SK-N-SH (cell line): ENCODE measurements around the gene TGDS. TPM values are rescaled to one million over a fixed set of nuclear protein-coding genes. Genes with fewer than 3 reads are reported as not detected.
A peak's percentile ranks its signal among the peaks of the same experiment; 100 is the strongest.

Source experiments
- CTCF ChIA-PET: fragments of 300-600, 350-600 bp; formaldehyde crosslinking; extraction: SDS; loops from one replicate; lab custom pipeline; 2021; lab: Yijun Ruan, JAX
- POLR2A ChIA-PET: fragments of 350-600 bp; sonication (Branson Sonifier 250); formaldehyde crosslinking; extraction: SDS; loops from one replicate; lab custom pipeline; 2020; ENCODE audit warnings: antibody characterized with exemption, inconsistent platforms; lab: Yijun Ruan, JAX
- DNase-seq: peaks from one replicate; pipeline ENCODE4 v3.0.0; 2012
- H2AFZ ChIP-seq: fragments of 200-600 bp; sonication (generic); 2 replicates; pipeline ENCODE4 v1.8.1; 2016; ENCODE audit warnings: antibody characterized with exemption, mild to moderate bottlenecking, low read depth
- H3F3A ChIP-seq: fragments of 200-600 bp; sonication (generic); replicated peaks from 2 replicates; pipeline ENCODE3; 2016; ENCODE audit warnings: antibody characterized with exemption, mild to moderate bottlenecking; ENCODE audit not compliant: insufficient read depth
- H3K27ac ChIP-seq, 2 experiments: fragments of 200-500 bp in 1 of 2; fragments of 200-600 bp in 1 of 2; sonication (Bioruptor generic) in 1 of 2; sonication (generic), shearing (Covaris generic) in 1 of 2; 2 replicates each; pipeline versions ENCODE4 v1.5.1 to v1.6.1; 2014 to 2016; ENCODE audit warnings: low read depth in 2 of 2, inconsistent platforms in 1 of 2, low read length in 1 of 2, mild to moderate bottlenecking in 1 of 2, mixed read lengths in 1 of 2
- H3K27me3 ChIP-seq: fragments of 200-600 bp; sonication (generic), shearing (Covaris generic); 2 replicates; pipeline ENCODE4 v1.6.1; 2016; ENCODE audit warnings: mixed run types; ENCODE audit not compliant: insufficient read depth
- H3K36me3 ChIP-seq, 2 experiments: fragments of 200-500 bp in 1 of 2; fragments of 200-600 bp in 1 of 2; sonication (Bioruptor generic) in 1 of 2; sonication (generic) in 1 of 2; replicated peaks in 1 of 2; 2 replicates each; pipeline versions ENCODE3 to v1.5.1; 2014 to 2016; ENCODE audit warnings: low read length in 1 of 2, mild to moderate bottlenecking in 1 of 2; ENCODE audit not compliant: insufficient read depth in 2 of 2, control insufficient read depth in 1 of 2
- H3K4me1 ChIP-seq, 2 experiments: fragments of 200-500 bp in 1 of 2; fragments of 200-600 bp in 1 of 2; sonication (Bioruptor generic) in 1 of 2; sonication (generic), shearing (Covaris generic) in 1 of 2; 2 replicates each; pipeline versions ENCODE4 v1.5.1 to v1.6.1; 2014 to 2016; ENCODE audit warnings: low read depth in 1 of 2, low read length in 1 of 2, mixed run types in 1 of 2; ENCODE audit not compliant: insufficient read depth in 2 of 2, control insufficient read depth in 1 of 2
- H3K4me2 ChIP-seq: fragments of 200-600 bp; sonication (generic), shearing (Covaris generic); 2 replicates; pipeline ENCODE4 v1.6.1; 2017; ENCODE audit warnings: mixed run types
- H3K4me3 ChIP-seq, 2 experiments: fragments of 200-500 bp in 1 of 2; fragments of 200-600 bp in 1 of 2; sonication (Bioruptor generic) in 1 of 2; sonication (generic), shearing (Covaris generic) in 1 of 2; 2 replicates each; pipeline versions ENCODE4 v1.5.1 to v1.8.1; 2014 to 2016; ENCODE audit warnings: low read depth in 2 of 2, inconsistent platforms in 1 of 2, low read length in 1 of 2, mild to moderate bottlenecking in 1 of 2, mixed read lengths in 1 of 2, moderate library complexity in 1 of 2
- H3K79me2 ChIP-seq: fragments of 200-600 bp; sonication (generic); 2 replicates; pipeline ENCODE4 v1.8.1; 2017; ENCODE audit warnings: mild to moderate bottlenecking; ENCODE audit not compliant: insufficient read depth
- H3K9ac ChIP-seq: fragments of 200-600 bp; sonication (generic); 2 replicates; pipeline ENCODE4 v1.6.1; 2017; ENCODE audit warnings: mixed run types
- H3K9me2 ChIP-seq: fragments of 200-600 bp; sonication (generic); 2 replicates; pipeline ENCODE4 v1.6.1; 2017; ENCODE audit warnings: mixed run types
- H3K9me3 ChIP-seq: fragments of 200-600 bp; sonication (generic); 2 replicates; pipeline ENCODE4 v1.6.1; 2017; ENCODE audit warnings: mixed run types, mild to moderate bottlenecking, moderate library complexity
- H4K20me1 ChIP-seq: fragments of 200-600 bp; sonication (generic); 2 replicates; pipeline ENCODE4 v1.6.1; 2017; ENCODE audit warnings: mild to moderate bottlenecking, mixed run types; ENCODE audit not compliant: insufficient read depth
- ELF1 ChIP-seq: IDR thresholded peaks from 2 replicates; pipeline ENCODE4 v1.4.0; 2012
- EP300 ChIP-seq, 2 experiments: IDR thresholded peaks; 2 replicates each; pipeline versions ENCODE4 v1.4.0 to v1.6.1; 2012; ENCODE audit warnings: borderline replicate concordance in 1 of 2, low read depth in 1 of 2, low read length in 1 of 2
- EZH2phosphoT487 ChIP-seq: fragments of 200-600 bp; sonication (generic); IDR thresholded peaks from 2 replicates; pipeline ENCODE4 v1.6.1; 2017; ENCODE audit warnings: low read depth, mixed run types, mild to moderate bottlenecking, antibody characterized with exemption, moderate library complexity, borderline replicate concordance
- FOXJ3 ChIP-seq: sonication (generic); formaldehyde crosslinking; IDR thresholded peaks from 2 replicates; pipeline ENCODE4 v1.5.1; 2020; ENCODE audit warnings: mild to moderate bottlenecking, missing genetic modification reagents
- FOXM1 ChIP-seq: IDR thresholded peaks from 2 replicates; pipeline ENCODE4 v1.4.0; 2012; ENCODE audit warnings: low read depth, mild to moderate bottlenecking
- GABPA ChIP-seq: IDR thresholded peaks from 2 replicates; pipeline ENCODE4 v1.4.0; 2012; ENCODE audit warnings: low read depth, mild to moderate bottlenecking
- GATA2 ChIP-seq: sonication (generic); formaldehyde crosslinking; IDR thresholded peaks from 2 replicates; pipeline ENCODE4 v1.5.0; 2020; ENCODE audit warnings: mild to moderate bottlenecking, missing genetic modification reagents
- IRF3 ChIP-seq: fragments of 150-350 bp; IDR thresholded peaks from 2 replicates; pipeline ENCODE4 v1.6.1; 2016; ENCODE audit warnings: mild to moderate bottlenecking, low read depth, low read length
- MEF2A ChIP-seq: IDR thresholded peaks from 2 replicates; pipeline ENCODE4 v1.4.0; 2012; ENCODE audit warnings: low read depth, borderline replicate concordance
- MXI1 ChIP-seq: IDR thresholded peaks from 2 replicates; pipeline ENCODE4 v1.6.1; 2012; ENCODE audit warnings: mild to moderate bottlenecking, low read depth, low read length, improper control_type of control experiment
- NRF1 ChIP-seq: IDR thresholded peaks from 2 replicates; pipeline ENCODE4 v1.6.1; 2012; ENCODE audit warnings: low read depth, mild to moderate bottlenecking, low read length
- RAD21 ChIP-seq: IDR thresholded peaks from 2 replicates; pipeline ENCODE4 v1.6.1; 2012; ENCODE audit warnings: mild to moderate bottlenecking, low read length
- RCOR1 ChIP-seq: fragments of 150-350 bp; IDR thresholded peaks from 2 replicates; pipeline ENCODE4 v1.6.1; 2017; ENCODE audit warnings: antibody characterized with exemption, low read length
- REST ChIP-seq: IDR thresholded peaks from 2 replicates; pipeline ENCODE4 v1.6.1; 2012; ENCODE audit warnings: mild to moderate bottlenecking, low read depth, low read length, moderate library complexity
- RFX5 ChIP-seq: IDR thresholded peaks from 2 replicates; pipeline ENCODE4 v1.6.1; 2012; ENCODE audit warnings: mild to moderate bottlenecking, improper control_type of control experiment, low read length
- TAF1 ChIP-seq: IDR thresholded peaks from 2 replicates; pipeline ENCODE4 v1.6.1; 2012; ENCODE audit warnings: low read depth, mild to moderate bottlenecking, low read length, moderate library complexity, borderline replicate concordance
- WGBS: methylation state at CpG from one replicate; pipeline ENCODE4 v1.1.6; 2017; ENCODE audit warnings: low lambda C conversion rate; 5-methylcytosine and 5-hydroxymethylcytosine counted together
- polyA plus RNA-seq, 3 experiments: library from polyadenylated mRNA; depleted of rRNA; stranded (reverse); fragments of >200 nt; gene quantifications; 2 replicates each; pipeline ENCODE4 v1.2.3, GENCODE V29; 2012
- TF ChIP-seq, protein P1 (sequence below): IDR thresholded peaks from 2 replicates; pipeline ENCODE4 v1.4.0; 2012; ENCODE audit warnings: low read depth

Gene TGDS
- polyA plus RNA-seq, 1 of the 3 experiments (the other 2 are of a cell fraction) = 8.2 TPM

GRCh38 chr13:94552095-94552494 lies 43.9 kb downstream of the TGDS start (continued):
- TF ChIP-seq REST (no peak), NRF1 (no peak), TAF1 (no peak), GABPA (no peak), RCOR1 (no peak)

GRCh38 chr13:94550062-94550738 lies 45.8 kb downstream of the TGDS start:
- Histone ChIP-seq H3K9me3 (no peaks in the 10 kb centered on the region), H3K4me2 (peak overlapping the region; percentile 86), H4K20me1 (no peaks in the 10 kb centered on the region), H3K79me2 (no peaks in the 10 kb centered on the region), H3K4me3 (peak overlapping the region; percentile 69 to 81), H2AFZ (peak overlapping the region; percentile 85), H3F3A (peaks cover 26% of the 10 kb centered on the region), H3K27me3 (no peaks in the 10 kb centered on the region)
- ChIA-PET POLR2A (interaction anchor here (0.8 to 2.9 kb wide), 5 partner anchors 11 to 51 kb away, joined by 3 to 22 read pairs (median 5); partner anchors contain the start of genes GPR180 and TGDS), CTCF (interaction anchor here (0.9 to 2.4 kb wide), 8 partner anchors 14 to 116 kb away, joined by 3 to 10 read pairs (median 6); no protein-coding TSS in a partner anchor)
- WGBS = 36% methylated on average over 17 of the region's 21 CpGs
- TF ChIP-seq MXI1 (peak; percentile 13; the same call in 1 of the 2 replicates), FOXM1 (no peak), GABPA (no peak)
- TF ChIP-seq, all 33 proteins: peak for 1
- H3K9ac ChIP-seq = peak overlapping the region; percentile 77
- H3K27ac ChIP-seq = peak overlapping the region; percentile 83 to 98
- peaks cover 5 to 12% of the 10 kb centered on the region in 2 experiments; a peak in 2 of 4 replicates for H3K4me1 ChIP-seq
- H3K36me3 ChIP-seq = no peaks in the 10 kb centered on the region
- DNase-seq = no peak
- no peaks in the 10 kb centered on the region for H3K9me2 ChIP-seq

- Histone ChIP-seq H3K36me3 (no peaks in the 10 kb centered on the region), H3K9me3 (no peaks in the 10 kb centered on the region)
- POLR2A ChIA-PET = interaction anchor here (0.8 to 2.9 kb wide), 7 partner anchors 12 to 55 kb away, joined by 3 to 22 read pairs (median 4); partner anchors contain the start of genes GPR180 and TGDS
- TF ChIP-seq, protein P1, sequence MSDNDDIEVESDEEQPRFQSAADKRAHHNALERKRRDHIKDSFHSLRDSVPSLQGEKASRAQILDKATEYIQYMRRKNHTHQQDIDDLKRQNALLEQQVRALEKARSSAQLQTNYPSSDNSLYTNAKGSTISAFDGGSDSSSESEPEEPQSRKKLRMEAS = peak; percentile 29
- TF ChIP-seq MEF2A = no peak
- peak; percentile 54; the same call in 1 of the 2 replicates for TF ChIP-seq ELF1
- TF ChIP-seq GATA2 = no peak
- no peak for TF ChIP-seq FOXJ3 (CRISPR knock-in tag)
- no peak; a peak in 1 of 4 replicates for TF ChIP-seq EP300 (IDR thresholded peaks at IDR 0.05; ENCODE audit: borderline replicate concordance in 1 of 2, low read depth in 1 of 2, low read length in 1 of 2)
- TF ChIP-seq RAD21 = no peak
- TF ChIP-seq IRF3 = no peak
- peak; percentile 39 for TF ChIP-seq GABPA
- TF ChIP-seq EZH2phosphoT487 = no peak
- peak; percentile 47 for TF ChIP-seq RCOR1
- no peak for TF ChIP-seq RFX5
Measured at GRCh38 chr13:94549232-94550061, 46.5 kb downstream of the TGDS start.

More at GRCh38 chr13:94549232-94550061, 46.5 kb downstream of the TGDS start:
- Histone ChIP-seq H3F3A (peaks cover 26% of the 10 kb centered on the region), H3K27me3 (no peaks in the 10 kb centered on the region), H3K4me2 (peak overlapping the region; percentile 86), H4K20me1 (no peaks in the 10 kb centered on the region), H3K9ac (peak overlapping the region; percentile 77), H3K4me3 (peak overlapping the region; percentile 69 to 81), H3K9me2 (no peaks in the 10 kb centered on the region), H2AFZ (peak overlapping the region; percentile 93), H3K4me1 (peaks cover 5 to 12% of the 10 kb centered on the region in 2 experiments; a peak in 2 of 4 replicates), H3K27ac (peak overlapping the region; percentile 83 to 98), H3K79me2 (no peaks in the 10 kb centered on the region)
- peak; percentile 93 for DNase-seq
- WGBS = under 1% methylated on average over 37 of the region's 66 CpGs
- CTCF ChIA-PET = interaction anchor here (0.9 to 2.4 kb wide), 10 partner anchors 10 to 117 kb away, joined by 3 to 10 read pairs (median 4); no protein-coding TSS in a partner anchor
